ENCODE results near the gene P2RY6.

Gene P2RY6

GRCh38 chr11:73274722-73275380 lies 2.7 kb downstream of the P2RY6 start:
- Histone ChIP-seq H3K9ac (ENCODE audit: low read length) (no peak overlapping the region), H3K4me1 (ENCODE audit: control insufficient read depth, low read depth, low read length) (peaks cover 5% of the 10 kb centered on the region), H3K9me3 (ENCODE audit: control insufficient read depth, low read depth, low read length) (no peaks in the 10 kb centered on the region), H3K4me3 (ENCODE audit: low read length) (no peak overlapping the region), H3K27me3 (ENCODE audit: control insufficient read depth, insufficient read depth, low read length) (no peaks in the 10 kb centered on the region), H3K36me3 (ENCODE audit: control insufficient read depth, low read depth, low read length) (no peaks in the 10 kb centered on the region), H3K27ac (ENCODE audit: low read length) (no peak overlapping the region)

- Histone ChIP-seq H3K9me3 (ENCODE audit: control insufficient read depth, low read depth, low read length) (no peaks in the 10 kb centered on the region), H3K27me3 (ENCODE audit: control insufficient read depth, insufficient read depth, low read length) (no peaks in the 10 kb centered on the region), H3K36me3 (ENCODE audit: control insufficient read depth, low read depth, low read length) (no peaks in the 10 kb centered on the region), H3K4me1 (ENCODE audit: control insufficient read depth, low read depth, low read length) (peaks cover 3% of the 10 kb centered on the region), H3K27ac (ENCODE audit: low read length) (no peak overlapping the region), H3K4me3 (ENCODE audit: low read length) (no peak overlapping the region), H3K9ac (ENCODE audit: low read length) (no peak overlapping the region)
Measured at GRCh38 chr11:73275381-73275750, 3.2 kb downstream of the P2RY6 start.

- no peak overlapping the region for H3K4me3 ChIP-seq (ENCODE audit: low read length)
- H3K9me3 ChIP-seq (ENCODE audit: control insufficient read depth, low read depth, low read length): no peaks in the 10 kb centered on the region
- no peaks in the 10 kb centered on the region for H3K27me3 ChIP-seq (ENCODE audit: control insufficient read depth, insufficient read depth, low read length)
- no peaks in the 10 kb centered on the region for H3K4me1 ChIP-seq (ENCODE audit: control insufficient read depth, low read depth, low read length)
- no peaks in the 10 kb centered on the region for H3K36me3 ChIP-seq (ENCODE audit: control insufficient read depth, low read depth, low read length)
- H3K9ac ChIP-seq (ENCODE audit: low read length): no peak overlapping the region
- H3K27ac ChIP-seq (ENCODE audit: low read length): no peak overlapping the region
Measured at GRCh38 chr11:73277467-73277866, 5.3 kb downstream of the P2RY6 start.

- Histone ChIP-seq H3K9me3 (ENCODE audit: control insufficient read depth, low read depth, low read length) (no peaks in the 10 kb centered on the region), H3K27me3 (ENCODE audit: control insufficient read depth, insufficient read depth, low read length) (no peaks in the 10 kb centered on the region), H3K27ac (ENCODE audit: low read length) (no peak overlapping the region), H3K4me3 (ENCODE audit: low read length) (no peak overlapping the region), H3K9ac (ENCODE audit: low read length) (no peak overlapping the region), H3K36me3 (ENCODE audit: control insufficient read depth, low read depth, low read length) (no peaks in the 10 kb centered on the region), H3K4me1 (ENCODE audit: control insufficient read depth, low read depth, low read length) (no peaks in the 10 kb centered on the region)
Measured at GRCh38 chr11:73280626-73281025, 8.5 kb downstream of the P2RY6 start.

- Histone ChIP-seq H3K9ac (ENCODE audit: low read length) (no peak overlapping the region), H3K27ac (ENCODE audit: low read length) (no peak overlapping the region), H3K4me1 (ENCODE audit: control insufficient read depth, low read depth, low read length) (no peaks in the 10 kb centered on the region), H3K36me3 (ENCODE audit: control insufficient read depth, low read depth, low read length) (no peaks in the 10 kb centered on the region), H3K9me3 (ENCODE audit: control insufficient read depth, low read depth, low read length) (no peaks in the 10 kb centered on the region), H3K4me3 (ENCODE audit: low read length) (no peak overlapping the region), H3K27me3 (ENCODE audit: control insufficient read depth, insufficient read depth, low read length) (no peaks in the 10 kb centered on the region)
Measured at GRCh38 chr11:73281201-73281741, 9.1 kb downstream of the P2RY6 start.

GRCh38 chr11:73281796-73282660 lies 9.9 kb downstream of the P2RY6 start:
- no peak overlapping the region for H3K9ac ChIP-seq (ENCODE audit: low read length)
- H3K9me3 ChIP-seq (ENCODE audit: control insufficient read depth, low read depth, low read length): no peaks in the 10 kb centered on the region
- H3K4me3 ChIP-seq (ENCODE audit: low read length): no peak overlapping the region
- H3K36me3 ChIP-seq (ENCODE audit: control insufficient read depth, low read depth, low read length): no peaks in the 10 kb centered on the region
- no peak overlapping the region for H3K27ac ChIP-seq (ENCODE audit: low read length)
- no peaks in the 10 kb centered on the region for H3K27me3 ChIP-seq (ENCODE audit: control insufficient read depth, insufficient read depth, low read length)
- H3K4me1 ChIP-seq (ENCODE audit: control insufficient read depth, low read depth, low read length): no peaks in the 10 kb centered on the region

GRCh38 chr11:73283276-73284000 lies 11.3 kb downstream of the P2RY6 start:
- Histone ChIP-seq H3K27ac (ENCODE audit: low read length) (no peak overlapping the region), H3K9ac (ENCODE audit: low read length) (no peak overlapping the region)

GRCh38 chr11:73284106-73284505 lies 12.0 kb downstream of the P2RY6 start:
- Histone ChIP-seq H3K4me3 (ENCODE audit: low read length) (no peak overlapping the region), H3K9ac (ENCODE audit: low read length) (no peak overlapping the region), H3K9me3 (ENCODE audit: control insufficient read depth, low read depth, low read length) (no peaks in the 10 kb centered on the region), H3K27ac (ENCODE audit: low read length) (no peak overlapping the region), H3K36me3 (ENCODE audit: control insufficient read depth, low read depth, low read length) (no peaks in the 10 kb centered on the region), H3K27me3 (ENCODE audit: control insufficient read depth, insufficient read depth, low read length) (no peaks in the 10 kb centered on the region), H3K4me1 (ENCODE audit: control insufficient read depth, low read depth, low read length) (no peaks in the 10 kb centered on the region)

More at GRCh38 chr11:73283276-73284000, 11.3 kb downstream of the P2RY6 start:
- Histone ChIP-seq H3K4me1 (ENCODE audit: control insufficient read depth, low read depth, low read length) (no peaks in the 10 kb centered on the region), H3K9me3 (ENCODE audit: control insufficient read depth, low read depth, low read length) (no peaks in the 10 kb centered on the region), H3K27me3 (ENCODE audit: control insufficient read depth, insufficient read depth, low read length) (no peaks in the 10 kb centered on the region), H3K4me3 (ENCODE audit: low read length) (no peak overlapping the region), H3K36me3 (ENCODE audit: control insufficient read depth, low read depth, low read length) (no peaks in the 10 kb centered on the region)

- H3K9me3 ChIP-seq (ENCODE audit: control insufficient read depth, low read depth, low read length): no peaks in the 10 kb centered on the region
- no peaks in the 10 kb centered on the region for H3K27me3 ChIP-seq (ENCODE audit: control insufficient read depth, insufficient read depth, low read length)
- no peak overlapping the region for H3K27ac ChIP-seq (ENCODE audit: low read length)
- no peaks in the 10 kb centered on the region for H3K4me1 ChIP-seq (ENCODE audit: control insufficient read depth, low read depth, low read length)
- no peak overlapping the region for H3K4me3 ChIP-seq (ENCODE audit: low read length)
- no peak overlapping the region for H3K9ac ChIP-seq (ENCODE audit: low read length)
- H3K36me3 ChIP-seq (ENCODE audit: control insufficient read depth, low read depth, low read length): no peaks in the 10 kb centered on the region
Measured at GRCh38 chr11:73285721-73286120, 13.6 kb downstream of the P2RY6 start.

- H3K4me1 ChIP-seq (ENCODE audit: control insufficient read depth, low read depth, low read length): no peaks in the 10 kb centered on the region
- H3K9ac ChIP-seq (ENCODE audit: low read length): no peak overlapping the region
- no peak overlapping the region for H3K4me3 ChIP-seq (ENCODE audit: low read length)
- no peak overlapping the region for H3K27ac ChIP-seq (ENCODE audit: low read length)
- no peaks in the 10 kb centered on the region for H3K36me3 ChIP-seq (ENCODE audit: control insufficient read depth, low read depth, low read length)
- no peaks in the 10 kb centered on the region for H3K27me3 ChIP-seq (ENCODE audit: control insufficient read depth, insufficient read depth, low read length)
- H3K9me3 ChIP-seq (ENCODE audit: control insufficient read depth, low read depth, low read length): no peaks in the 10 kb centered on the region
Measured at GRCh38 chr11:73286240-73286810, 14.2 kb downstream of the P2RY6 start.

GRCh38 chr11:73287400-73288101 lies 15.4 kb downstream of the P2RY6 start:
- Histone ChIP-seq H3K27me3 (ENCODE audit: control insufficient read depth, insufficient read depth, low read length) (no peaks in the 10 kb centered on the region), H3K4me3 (ENCODE audit: low read length) (no peak overlapping the region)

More at GRCh38 chr11:73287400-73288101, 15.4 kb downstream of the P2RY6 start:
- H3K4me1 ChIP-seq (ENCODE audit: control insufficient read depth, low read depth, low read length): no peaks in the 10 kb centered on the region
- no peak overlapping the region for H3K9ac ChIP-seq (ENCODE audit: low read length)
- H3K9me3 ChIP-seq (ENCODE audit: control insufficient read depth, low read depth, low read length): no peaks in the 10 kb centered on the region
- H3K27ac ChIP-seq (ENCODE audit: low read length): no peak overlapping the region
- no peaks in the 10 kb centered on the region for H3K36me3 ChIP-seq (ENCODE audit: control insufficient read depth, low read depth, low read length)
